Uterine smooth muscle cell (primary cell): ENCODE results near the gene LARP6. TPM values are rescaled to one million over a fixed set of nuclear protein-coding genes. Genes with fewer than 3 reads are reported as not detected.

Source experiments
- total RNA-seq: library from RNA; depleted of rRNA; stranded (reverse); fragments of >200 nt; gene quantifications from 2 replicates; pipeline ENCODE4 v1.2.3, GENCODE V29; 2014

The LARP6 gene
- total RNA-seq, result 143 and 174 TPM in 2 replicates

GRCh38 chr15:70853973-70854665, at the start of gene LARP6:
Gene LARP6, minus strand, starts transcription at chr15:70854157. Its CDS starts 69 bp downstream, at chr15:70854088.

GRCh38 chr15:70892002-70892911, 38.3 kb upstream of the LARP6 start, which contains the start of the genes LRRC49 and THAP10:
Gene LRRC49, plus strand, starts transcription at chr15:70892826. Its CDS starts 69 bp downstream, at chr15:70892895.
Gene THAP10, minus strand, starts transcription at chr15:70892433. Its CDS starts 161 bp downstream, at chr15:70892272.

Other genes starting within 250 kb of the LARP6 start
- 152 and 235 TPM in 2 replicates for gene UACA, start 90.6 kb downstream of the LARP6 start, total RNA-seq
- 2.0 and 4.6 TPM in 2 replicates for gene THAP10, start 38.3 kb upstream of the LARP6 start, total RNA-seq
- gene LRRC49, start 38.7 kb upstream of the LARP6 start, total RNA-seq, result 19.7 and 20.5 TPM in 2 replicates